DMS114 treated with DMSO at 0.1 percent for 48 hours (cell line): ENCODE results near the gene GRB2.
"Not testable (repeated sequence)": the region's sequence is repeated elsewhere in the genome, so short reads cannot be mapped to it uniquely, and the experiment has no call there.

Experiments
- DNase-seq: peaks from one replicate; lab custom pipeline; 2025; ENCODE audit not compliant: unreplicated experiment; lab: John Stamatoyannopoulos, UW

The GRB2 gene

GRCh38 chr17:75405365-75406221, at the start of gene GRB2:
GRB2 (minus strand) TSS chr17:75405678; CDS start chr17:75393628, 12,050 bp downstream.
- DNase-seq: peak; percentile 88

GRCh38 chr17:75454672-75455071, 49.2 kb upstream of the GRB2 start:
- DNase-seq: not testable (repeated sequence)

- no peak for DNase-seq
These were observed 48.7 kb upstream of the GRB2 start for GRCh38 chr17:75454193-75454592.

- no peak for DNase-seq
These were observed 44.8 kb upstream of the GRB2 start for GRCh38 chr17:75450270-75450669.

GRCh38 chr17:75447951-75448856, 42.7 kb upstream of the GRB2 start:
- DNase-seq: no peak

- not testable (repeated sequence) for DNase-seq
These were observed 40.4 kb upstream of the GRB2 start for GRCh38 chr17:75445896-75446295.

- DNase-seq: no peak
These were observed 39.8 kb upstream of the GRB2 start for GRCh38 chr17:75445296-75445695.

- DNase-seq: no peak
These were observed 37.0 kb upstream of the GRB2 start for GRCh38 chr17:75442168-75443103.

GRCh38 chr17:75440738-75441448, 35.4 kb upstream of the GRB2 start:
- no peak for DNase-seq

GRCh38 chr17:75439287-75439686, 33.8 kb upstream of the GRB2 start:
- no peak for DNase-seq

GRCh38 chr17:75437404-75437803, 31.9 kb upstream of the GRB2 start:
- DNase-seq: not testable (repeated sequence)

- not testable (repeated sequence) for DNase-seq
These were observed 29.0 kb upstream of the GRB2 start for GRCh38 chr17:75434433-75434832.

GRCh38 chr17:75433218-75433783, 27.8 kb upstream of the GRB2 start:
- no peak for DNase-seq

GRCh38 chr17:75430159-75430974, 24.9 kb upstream of the GRB2 start:
- DNase-seq: peak; percentile 67

- no peak for DNase-seq
These were observed 23.3 kb upstream of the GRB2 start for GRCh38 chr17:75428543-75429469.

GRCh38 chr17:75418531-75418930, 13.1 kb upstream of the GRB2 start:
- DNase-seq: no peak

GRCh38 chr17:75417054-75417580, 11.6 kb upstream of the GRB2 start:
- no peak for DNase-seq

- DNase-seq: no peak
These were observed 10.5 kb upstream of the GRB2 start for GRCh38 chr17:75416006-75416405.
